PFSK-1 (cell line): ENCODE results near the gene NPIPB4.
"Not testable (repeated sequence)": the region's sequence is repeated elsewhere in the genome, so short reads cannot be mapped to it uniquely, and the experiment has no call there.

Experiments used
- POLR2AphosphoS5 ChIP-seq: IDR thresholded peaks from 2 replicates; pipeline ENCODE4 v1.6.1; 2012; ENCODE audit warnings: low read depth, mild to moderate bottlenecking, control low read depth, low read length, moderate library complexity
- REST ChIP-seq, 2 experiments: IDR thresholded peaks; 2 replicates each; pipeline versions ENCODE4 v1.6.1 to v1.8.0; 2011 to 2012; ENCODE audit warnings: low read depth in 2 of 2, low read length in 2 of 2, control low read depth in 1 of 2, inconsistent platforms in 1 of 2, mild to moderate bottlenecking in 1 of 2, moderate library complexity in 1 of 2; ENCODE audit not compliant: insufficient read depth in 1 of 2
- SIN3A ChIP-seq: IDR thresholded peaks from 2 replicates; pipeline ENCODE4 v1.6.1; 2012; ENCODE audit warnings: mild to moderate bottlenecking, low read length, moderate library complexity, borderline replicate concordance; ENCODE audit not compliant: insufficient read depth
- TAF1 ChIP-seq: IDR thresholded peaks from 2 replicates; pipeline ENCODE4 v1.6.1; 2012; ENCODE audit warnings: low read length, control low read depth, borderline replicate concordance; ENCODE audit not compliant: insufficient read depth

- not testable (repeated sequence) for TF ChIP-seq TAF1; POLR2AphosphoS5; SIN3A; REST (IDR thresholded peaks at IDR 0.05; ENCODE audit: insufficient read depth in 1 of 2, low read depth in 2 of 2, low read length in 2 of 2)
Measured at GRCh38 chr16:21857656-21858055, at the start of gene NPIPB4.
